Stomach (tissue), 9 donors: ENCODE data around the gene ADCY10. TPM values are rescaled to one million over a fixed set of nuclear protein-coding genes. Genes with fewer than 3 reads are reported as not detected.

ENCODE experiments used
- DNase-seq, 2 donors: peaks; one replicate each; pipeline versions ENCODE4 v3.0.0 to v3.0.0-alpha.2; 2013 to 2019
- H3K27ac ChIP-seq, 5 donors: fragments of 200-600 bp in 4 of 5; sonication (generic) in 4 of 5; one replicate each; pipeline ENCODE4 v1.5.1; 2013 to 2019; ENCODE audit warnings: mild to moderate bottlenecking in 1 of 5, moderate library complexity in 1 of 5
- H3K27me3 ChIP-seq, 3 donors: fragments of 200-600 bp; sonication (generic); one replicate each; pipeline ENCODE4 v1.5.1; 2017 to 2019; ENCODE audit warnings: mixed run types in 1 of 3
- H3K36me3 ChIP-seq, 4 donors: fragments of 200-600 bp; sonication (generic); 1 replicate in 3 of 4; 2 replicates in 1 of 4; pipeline ENCODE4 v1.5.1; 2016 to 2019
- H3K4me1 ChIP-seq, 4 donors: fragments of 200-600 bp; sonication (generic); one replicate each; pipeline ENCODE4 v1.5.1; 2016 to 2019
- H3K4me3 ChIP-seq, 4 donors: fragments of 200-600 bp; sonication (generic) in 3 of 4; one replicate each; pipeline ENCODE4 v1.5.1; 2016 to 2019; ENCODE audit warnings: mild to moderate bottlenecking in 1 of 4
- H3K9me3 ChIP-seq, 4 donors: fragments of 200-600 bp; sonication (generic); one replicate each; pipeline ENCODE4 v1.5.1; 2016 to 2019
- CTCF ChIP-seq, 7 experiments: fragments of 450-650 bp in 4 of 7; fragments of 200-600 bp in 3 of 7; sonication (generic) in 3 of 7; IDR thresholded peaks; one replicate each; pipeline ENCODE4 v1.5.1; 2016 to 2019; ENCODE audit warnings: antibody characterized with exemption in 7 of 7, control low read depth in 2 of 7, mild to moderate bottlenecking in 1 of 7
- EP300 ChIP-seq: sonication (generic); formaldehyde crosslinking; IDR thresholded peaks from one replicate; pipeline ENCODE4 v1.6.1; 2017; ENCODE audit warnings: antibody characterized with exemption
- POLR2A ChIP-seq, 4 donors: fragments of 450-650 bp; IDR thresholded peaks; one replicate each; pipeline ENCODE4 v1.6.1; 2016; ENCODE audit warnings: antibody characterized with exemption in 4 of 4, control low read depth in 2 of 4, mild to moderate bottlenecking in 1 of 4, moderate library complexity in 1 of 4
- POLR2AphosphoS5 ChIP-seq, 3 donors: sonication (generic); formaldehyde crosslinking; IDR thresholded peaks; one replicate each; pipeline ENCODE4 v1.6.1; 2016; ENCODE audit warnings: antibody characterized with exemption in 3 of 3
- WGBS, 5 donors: extraction: QIAGEN DNeasy Blood & Tissue Kit in 3 of 5; methylation state at CpG; one replicate each; pipeline versions ENCODE4 v1.1.5 to v1.1.7; 2013 to 2018; 5-methylcytosine and 5-hydroxymethylcytosine counted together
- intact Hi-C: fragments of 100-400 bp; cut with DNase I; formaldehyde crosslinking; loops from one replicate; pipeline ENCODE4 v1.15.1; 2023; ENCODE audit warnings: low total_unique reads
- polyA plus RNA-seq, 3 donors: library from polyadenylated mRNA; stranded (reverse); fragments of 200-250 nt; gene quantifications; one replicate each; pipeline ENCODE4 v1.2.3, GENCODE V29; 2013
- total RNA-seq, 5 donors: library from RNA; depleted of rRNA; stranded (reverse); fragments of >200 nt; gene quantifications; one replicate each; pipeline versions ENCODE4 v1.1.0 to v1.2.3, GENCODE V29; 2014 to 2016
- donor health status: healthy with polysubstance abuse.
- donor health status: Bipolar disorder and iron deficiency.
- donor health status: healthy.

Gene ADCY10
- total and polyA plus RNA-seq, 8 donors, result 0.60 TPM; not detected in 7

GRCh38 chr1:167928457-167928852 lies 14.5 kb upstream of the ADCY10 start:
- no peak for TF ChIP-seq CTCF (IDR thresholded peaks at IDR 0.05)
- no peak for TF ChIP-seq POLR2A (IDR thresholded peaks at IDR 0.05)
- no peak for TF ChIP-seq EP300
- TF ChIP-seq POLR2AphosphoS5 (IDR thresholded peaks at IDR 0.05), result no peak
- WGBS, 5 donors, result 80 to 88% (median 85%) methylated on average over 2 of the region's 2 CpGs
- no peak overlapping the region for H3K4me3 ChIP-seq
- intact Hi-C loops, result no loop called here
- no peaks in the 10 kb centered on the region for H3K27me3 ChIP-seq
- H3K9me3 ChIP-seq, result no peaks in the 10 kb centered on the region
- peaks cover 0 to 7% (median 0%) of the 10 kb centered on the region in 4 donors for H3K36me3 ChIP-seq
- H3K27ac ChIP-seq, result no peak overlapping the region
- H3K4me1 ChIP-seq, result peaks cover 10 to 95% (median 46%) of the 10 kb centered on the region in 4 donors
- DNase-seq, result no peak

- TF ChIP-seq CTCF (IDR thresholded peaks at IDR 0.05) (no peak), POLR2A (IDR thresholded peaks at IDR 0.05) (no peak), POLR2AphosphoS5 (IDR thresholded peaks at IDR 0.05) (no peak), EP300 (no peak)
- Histone ChIP-seq H3K4me1 (peaks cover 7 to 91% (median 45%) of the 10 kb centered on the region in 4 donors), H3K27me3 (no peaks in the 10 kb centered on the region), H3K27ac (peak overlapping the region in 2 of 5 donors; percentile 5 to 35), H3K4me3 (peak overlapping the region in 1 of 4 donors; percentile 27), H3K9me3 (no peaks in the 10 kb centered on the region), H3K36me3 (peaks cover 0 to 14% (median 0%) of the 10 kb centered on the region in 4 donors)
- no peak for DNase-seq
- intact Hi-C loops, result no loop called here
- WGBS, 5 donors, result 56 to 66% (median 65%) methylated on average over 4 of the region's 4 CpGs
These were observed 13.3 kb upstream of the ADCY10 start for GRCh38 chr1:167927046-167927754.

- peaks cover 7 to 91% (median 42%) of the 10 kb centered on the region in 4 donors for H3K4me1 ChIP-seq
- peak in 1 of 3 donors; percentile 10 for TF ChIP-seq POLR2AphosphoS5 (IDR thresholded peaks at IDR 0.05)
- no peak for TF ChIP-seq EP300
- H3K36me3 ChIP-seq, result peaks cover 0 to 14% (median 0%) of the 10 kb centered on the region in 4 donors
- peak overlapping the region in 1 of 5 donors; percentile 35 for H3K27ac ChIP-seq
- WGBS, 5 donors, result 37 to 56% (median 52%) methylated on average over 6 of the region's 6 CpGs
- DNase-seq, result peak; percentile 40 to 58
- H3K27me3 ChIP-seq, result no peaks in the 10 kb centered on the region
- intact Hi-C loops, result no loop called here
- H3K4me3 ChIP-seq, result peak overlapping the region in 2 of 4 donors; percentile 9 to 27
- H3K9me3 ChIP-seq, result no peaks in the 10 kb centered on the region
These were observed 12.6 kb upstream of the ADCY10 start for GRCh38 chr1:167926486-167926997.

- no peaks in the 10 kb centered on the region for H3K27me3 ChIP-seq
- TF ChIP-seq POLR2A (IDR thresholded peaks at IDR 0.05), result no peak
- TF ChIP-seq POLR2AphosphoS5 (IDR thresholded peaks at IDR 0.05), result no peak
- TF ChIP-seq CTCF (IDR thresholded peaks at IDR 0.05), result no peak
- no peak for TF ChIP-seq EP300
- H3K27ac ChIP-seq, result no peak overlapping the region
- H3K4me3 ChIP-seq, result no peak overlapping the region
- no peaks in the 10 kb centered on the region for H3K9me3 ChIP-seq
- intact Hi-C loops, result no loop called here
- WGBS, 5 donors, result 72 to 89% (median 86%) methylated on average over 2 of the region's 2 CpGs
- peaks cover 7 to 81% (median 44%) of the 10 kb centered on the region in 4 donors for H3K4me1 ChIP-seq
- no peak for DNase-seq
- peaks cover 0 to 16% (median 0%) of the 10 kb centered on the region in 4 donors for H3K36me3 ChIP-seq
These were observed 10.8 kb upstream of the ADCY10 start for GRCh38 chr1:167924543-167925231.
